ENCODE data around the gene ZNF765.

GRCh38 chr19:53357821-53358581 is 36.9 kb upstream of the ZNF765 start:
- TF ChIP-seq CTCF (IDR thresholded peaks at IDR 0.05), result no peak
- no peak for TF ChIP-seq POLR2A (IDR thresholded peaks at IDR 0.05)
